Progenitor cell of endocrine pancreas (in vitro differentiated cells): ENCODE results near the gene PCGF1. TPM values are rescaled to one million over a fixed set of nuclear protein-coding genes. Genes with fewer than 3 reads are reported as not detected.
"Not testable (repeated sequence)": the region's sequence is repeated elsewhere in the genome, so short reads cannot be mapped to it uniquely, and the experiment has no call there.

Experiments used
- DNase-seq: peaks from one replicate; pipeline ENCODE4 v3.0.0; 2021; ENCODE audit warnings: low spot score; ENCODE audit not compliant: unreplicated experiment
- H3K27ac Mint-ChIP-seq: 2 replicates; pipeline ENCODE4 v1.8.0; 2021; ENCODE audit warnings: mild to moderate bottlenecking, moderate library complexity, mixed read lengths
- H3K27me3 Mint-ChIP-seq: 2 replicates; pipeline ENCODE4 v1.8.0; 2021; ENCODE audit warnings: mixed read lengths
- H3K36me3 Mint-ChIP-seq: 2 replicates; pipeline ENCODE4 v1.8.0; 2022; ENCODE audit warnings: mixed read lengths; ENCODE audit not compliant: insufficient read depth
- H3K4me1 Mint-ChIP-seq: 2 replicates; pipeline ENCODE4 v1.8.0; 2021; ENCODE audit warnings: low read depth, mixed read lengths
- H3K4me3 Mint-ChIP-seq: 2 replicates; pipeline ENCODE4 v1.8.0; 2021; ENCODE audit warnings: low read depth, mild to moderate bottlenecking, moderate library complexity, mixed read lengths
- H3K9me3 Mint-ChIP-seq: 2 replicates; pipeline ENCODE4 v1.8.0; 2021; ENCODE audit warnings: low read depth, mixed read lengths
- total RNA-seq: library from RNA; stranded (reverse); gene quantifications from 2 replicates; pipeline ENCODE4 v1.2.1, GENCODE V29; 2021
- TF ChIP-seq, protein P1 (sequence below): fragments of 200-600 bp; sonication (generic); IDR thresholded peaks from one replicate; pipeline ENCODE4 v1.5.0; 2021; ENCODE audit warnings: antibody characterized with exemption, mild to moderate bottlenecking; ENCODE audit not compliant: unreplicated experiment

The PCGF1 gene
- total RNA-seq, 1 donor from 2014 or later = 24.4 TPM

GRCh38 chr2:74474899-74475298 lies 32.6 kb downstream of the PCGF1 start:
- Mint-ChIP-seq H3K36me3 (peaks cover 9% of the 10 kb centered on the region), H3K27ac (no peak overlapping the region), H3K4me3 (no peak overlapping the region), H3K27me3 (no peaks in the 10 kb centered on the region), H3K9me3 (no peaks in the 10 kb centered on the region), H3K4me1 (peaks cover 14% of the 10 kb centered on the region)
- TF ChIP-seq, protein P1, sequence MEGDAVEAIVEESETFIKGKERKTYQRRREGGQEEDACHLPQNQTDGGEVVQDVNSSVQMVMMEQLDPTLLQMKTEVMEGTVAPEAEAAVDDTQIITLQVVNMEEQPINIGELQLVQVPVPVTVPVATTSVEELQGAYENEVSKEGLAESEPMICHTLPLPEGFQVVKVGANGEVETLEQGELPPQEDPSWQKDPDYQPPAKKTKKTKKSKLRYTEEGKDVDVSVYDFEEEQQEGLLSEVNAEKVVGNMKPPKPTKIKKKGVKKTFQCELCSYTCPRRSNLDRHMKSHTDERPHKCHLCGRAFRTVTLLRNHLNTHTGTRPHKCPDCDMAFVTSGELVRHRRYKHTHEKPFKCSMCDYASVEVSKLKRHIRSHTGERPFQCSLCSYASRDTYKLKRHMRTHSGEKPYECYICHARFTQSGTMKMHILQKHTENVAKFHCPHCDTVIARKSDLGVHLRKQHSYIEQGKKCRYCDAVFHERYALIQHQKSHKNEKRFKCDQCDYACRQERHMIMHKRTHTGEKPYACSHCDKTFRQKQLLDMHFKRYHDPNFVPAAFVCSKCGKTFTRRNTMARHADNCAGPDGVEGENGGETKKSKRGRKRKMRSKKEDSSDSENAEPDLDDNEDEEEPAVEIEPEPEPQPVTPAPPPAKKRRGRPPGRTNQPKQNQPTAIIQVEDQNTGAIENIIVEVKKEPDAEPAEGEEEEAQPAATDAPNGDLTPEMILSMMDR = peak; percentile 28
- no peak for DNase-seq

DNA sequence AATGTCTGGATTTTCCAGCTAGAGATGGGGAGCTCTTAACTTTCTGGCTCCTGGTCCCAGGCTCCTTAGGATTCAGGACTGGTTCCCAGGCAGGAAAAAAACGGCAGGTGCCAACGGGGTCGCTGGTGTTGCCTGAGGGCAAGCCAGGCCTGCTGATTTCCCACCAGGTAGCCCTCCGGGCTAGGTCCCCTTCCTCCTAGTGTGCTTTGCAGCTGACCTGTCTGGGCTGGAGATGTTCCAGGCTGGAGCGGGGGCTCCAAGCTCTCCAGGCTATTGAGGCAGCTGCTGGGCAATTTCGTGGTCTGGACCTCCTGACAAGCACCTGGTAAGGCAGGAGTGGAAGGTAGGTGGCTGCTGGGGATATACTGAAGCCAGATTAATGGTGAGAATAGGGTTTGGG lies 33.0 kb downstream of the PCGF1 start:
- peaks cover 14% of the 10 kb centered on the region for H3K4me1 Mint-ChIP-seq
- TF ChIP-seq, protein P1 = no peak
- no peaks in the 10 kb centered on the region for H3K27me3 Mint-ChIP-seq
- H3K36me3 Mint-ChIP-seq = peaks cover 9% of the 10 kb centered on the region
- no peak for DNase-seq
- no peaks in the 10 kb centered on the region for H3K9me3 Mint-ChIP-seq
- H3K27ac Mint-ChIP-seq = no peak overlapping the region
- H3K4me3 Mint-ChIP-seq = no peak overlapping the region

- H3K4me1 Mint-ChIP-seq = peaks cover 14% of the 10 kb centered on the region
- peak overlapping the region; percentile 86 for H3K4me3 Mint-ChIP-seq
- DNase-seq = no peak
- peak overlapping the region; percentile 98 for H3K27ac Mint-ChIP-seq
- TF ChIP-seq, protein P1 = no peak
- no peaks in the 10 kb centered on the region for H3K27me3 Mint-ChIP-seq
- H3K36me3 Mint-ChIP-seq = peaks cover 5% of the 10 kb centered on the region
- H3K9me3 Mint-ChIP-seq = no peaks in the 10 kb centered on the region
Measured at GRCh38 chr2:74472945-74473258, 34.6 kb downstream of the PCGF1 start.

DNA sequence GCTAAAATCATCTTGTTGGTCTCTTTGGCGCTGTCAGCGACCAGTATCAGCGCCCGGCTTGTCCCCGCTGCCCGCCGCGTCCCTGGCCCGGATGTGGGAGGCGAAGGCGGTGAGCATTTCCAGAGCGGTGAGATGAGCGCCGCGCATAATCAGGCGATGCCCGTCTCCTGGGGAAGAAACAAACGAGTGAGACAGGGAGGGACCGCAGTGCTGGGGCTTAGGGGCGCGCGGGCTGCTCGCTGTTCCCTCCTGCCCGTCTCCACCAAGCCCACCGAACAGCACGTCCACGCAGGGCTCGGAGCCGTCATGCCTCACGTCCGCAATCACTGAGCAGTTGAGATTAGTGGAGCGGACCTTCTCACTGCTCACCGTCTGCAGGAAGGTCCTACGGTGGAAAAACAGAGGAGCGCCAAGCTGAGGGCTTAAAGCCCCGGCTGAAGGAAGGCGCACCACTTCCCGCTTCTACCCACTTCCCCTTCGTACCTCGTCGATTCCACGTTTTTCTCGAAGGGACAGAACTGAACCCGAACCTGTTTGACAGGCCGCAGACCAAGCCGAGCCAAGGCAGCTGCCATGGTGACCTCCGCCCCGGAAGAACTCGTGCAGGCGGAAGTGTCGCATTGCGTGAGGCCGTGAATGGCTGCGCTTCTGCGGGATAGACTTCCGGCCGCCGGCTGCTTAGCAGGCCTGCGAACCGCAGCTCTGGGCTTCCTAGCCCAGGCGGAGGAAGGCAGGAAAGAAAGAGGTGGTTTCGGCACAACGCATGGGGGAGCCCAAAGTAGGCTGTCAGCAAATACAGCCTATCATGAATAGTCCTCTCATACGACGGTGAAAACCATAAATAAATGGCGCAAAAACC lies 35.2 kb downstream of the PCGF1 start, which contains the start of gene MRPL53:
Gene MRPL53 (minus strand): TSS at position 595 of the 859 bp plus-strand sequence. CDS start 20 bp downstream, at position 575.
- Mint-ChIP-seq H3K27me3 (no peaks in the 10 kb centered on the region), H3K4me3 (peak within 1 kb of the TSS; percentile 86), H3K27ac (peak within 1 kb of the TSS; percentile 98), H3K9me3 (no peaks in the 10 kb centered on the region), H3K4me1 (peaks cover 14% of the 10 kb centered on the region), H3K36me3 (peaks cover 5% of the 10 kb centered on the region)
- peak; percentile 88 for DNase-seq
- TF ChIP-seq, protein P1 = no peak

DNA sequence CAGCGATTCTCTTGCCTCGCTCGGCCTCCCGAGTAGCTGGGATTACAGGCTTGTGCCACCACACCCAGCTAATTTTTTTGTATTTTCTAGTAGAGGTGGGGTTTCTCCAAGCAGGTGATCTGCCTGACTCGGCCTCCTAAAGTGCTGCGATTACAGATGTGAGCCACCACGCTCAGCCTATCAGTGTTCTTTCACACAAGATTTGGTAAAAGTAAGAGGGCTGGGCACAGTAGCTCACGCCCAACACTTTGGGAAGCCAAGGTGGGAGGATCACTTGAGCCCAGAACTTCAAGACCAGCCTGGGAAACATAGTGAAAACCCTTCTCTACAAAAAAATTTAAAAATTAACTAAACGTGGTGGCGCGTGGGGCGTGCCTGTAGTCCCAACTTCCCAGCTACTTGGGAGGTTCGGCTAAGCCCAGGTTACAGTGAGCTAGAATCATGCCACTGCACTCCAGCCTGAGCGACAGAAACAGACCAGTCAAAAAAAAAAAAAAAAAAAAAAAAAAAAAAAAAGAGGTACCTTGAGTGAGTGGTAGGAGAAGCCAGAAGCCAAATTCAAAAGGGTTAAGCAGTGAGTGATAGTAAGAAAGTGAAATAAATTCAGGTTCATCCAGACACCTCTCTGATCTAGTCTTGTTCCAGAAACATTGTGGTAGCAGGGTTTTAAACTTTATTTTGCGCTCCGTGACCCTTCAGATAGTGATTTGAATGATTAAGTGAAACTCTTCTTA lies 36.0 kb downstream of the PCGF1 start:
- peak overlapping the region; percentile 86 for H3K4me3 Mint-ChIP-seq
- no peak for DNase-seq
- TF ChIP-seq, protein P1 = no peak
- H3K4me1 Mint-ChIP-seq = peaks cover 14% of the 10 kb centered on the region
- H3K9me3 Mint-ChIP-seq = no peaks in the 10 kb centered on the region
- no peaks in the 10 kb centered on the region for H3K27me3 Mint-ChIP-seq
- H3K27ac Mint-ChIP-seq = peak overlapping the region; percentile 98
- H3K36me3 Mint-ChIP-seq = peaks cover 5% of the 10 kb centered on the region

DNA sequence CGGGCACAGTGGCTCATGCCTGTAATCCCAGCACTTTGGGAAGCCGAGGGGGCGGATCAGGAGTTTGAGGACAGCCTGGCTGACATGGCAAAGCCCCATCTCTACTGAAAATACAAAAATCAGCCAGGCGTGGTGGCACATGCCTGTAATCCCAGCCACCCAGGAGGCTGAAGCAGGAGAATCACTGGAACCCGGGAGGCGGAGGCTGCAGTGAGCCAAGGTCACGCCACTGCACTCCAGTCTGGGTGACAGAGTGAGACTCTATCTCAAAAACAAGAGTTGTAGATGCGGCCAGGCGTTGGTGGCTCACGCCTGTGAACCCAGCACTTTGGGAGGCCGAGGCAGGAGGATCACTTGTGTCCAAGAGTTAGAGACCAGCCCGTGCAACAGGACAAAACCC lies 36.8 kb downstream of the PCGF1 start:
- H3K4me1 Mint-ChIP-seq = peaks cover 17% of the 10 kb centered on the region
- H3K27me3 Mint-ChIP-seq, H3K9me3 Mint-ChIP-seq, H3K36me3 Mint-ChIP-seq, DNase-seq, H3K27ac Mint-ChIP-seq: not testable (repeated sequence)
- peak overlapping the region; percentile 61 for H3K4me3 Mint-ChIP-seq
